Thoracic aorta (tissue), 2 donors: Measurements from ENCODE around the gene SLC16A7. TPM values are rescaled to one million over a fixed set of nuclear protein-coding genes. Genes with fewer than 3 reads are reported as not detected.
A peak's percentile ranks its signal among the peaks of the same experiment; 100 is the strongest.

Source experiments
- ATAC-seq: fragments of 150-250 bp; one replicate; pipeline ENCODE4 v1.8.0; 2017; ENCODE audit warnings: low read depth; ENCODE audit not compliant: insufficient number of reproducible peaks, low FRiP score
- DNase-seq: peaks from one replicate; pipeline ENCODE4 v3.0.0-alpha.2; 2020; ENCODE audit warnings: low spot score
- H3K27ac ChIP-seq, 2 donors: fragments of 200-600 bp; sonication (generic); 1 replicate in 1 of 2; 2 replicates in 1 of 2; pipeline ENCODE4 v1.5.1; 2016; ENCODE audit warnings: mild to moderate bottlenecking in 2 of 2, moderate library complexity in 2 of 2
- H3K27me3 ChIP-seq: fragments of 200-600 bp; sonication (generic); replicated peaks from 2 replicates; pipeline ENCODE4 v1.6.0; 2016; ENCODE audit warnings: mild to moderate bottlenecking; ENCODE audit not compliant: insufficient read depth
- H3K36me3 ChIP-seq: fragments of 200-600 bp; sonication (generic); one replicate; pipeline ENCODE4 v1.5.1; 2016
- H3K4me1 ChIP-seq, 2 donors: fragments of 200-600 bp; sonication (generic); 1 replicate in 1 of 2; 2 replicates in 1 of 2; pipeline versions ENCODE4 v1.5.1 to v1.6.0; 2016; ENCODE audit warnings: low read depth in 2 of 2, mild to moderate bottlenecking in 1 of 2; ENCODE audit not compliant: control insufficient read depth in 1 of 2
- H3K4me3 ChIP-seq: fragments of 200-600 bp; sonication (generic); 2 replicates; pipeline ENCODE4 v1.5.1; 2016; ENCODE audit warnings: mild to moderate bottlenecking
- H3K9me3 ChIP-seq: fragments of 200-600 bp; sonication (generic); 2 replicates; pipeline ENCODE4 v1.5.1; 2016
- total RNA-seq, 2 donors: library from RNA; depleted of rRNA; stranded (reverse); fragments of >200 nt; gene quantifications; one replicate each; pipeline versions ENCODE4 v1.1.0 to v1.2.3, GENCODE V29; 2016
- TF ChIP-seq, protein P1 (sequence below): fragments of 200-600 bp; sonication (generic); IDR thresholded peaks from one replicate; pipeline ENCODE4 v1.5.1; 2019; ENCODE audit warnings: antibody characterized with exemption

Gene SLC16A7
- total RNA-seq, 2 donors from 2014 or later: 44.9 to 175 TPM

DNA sequence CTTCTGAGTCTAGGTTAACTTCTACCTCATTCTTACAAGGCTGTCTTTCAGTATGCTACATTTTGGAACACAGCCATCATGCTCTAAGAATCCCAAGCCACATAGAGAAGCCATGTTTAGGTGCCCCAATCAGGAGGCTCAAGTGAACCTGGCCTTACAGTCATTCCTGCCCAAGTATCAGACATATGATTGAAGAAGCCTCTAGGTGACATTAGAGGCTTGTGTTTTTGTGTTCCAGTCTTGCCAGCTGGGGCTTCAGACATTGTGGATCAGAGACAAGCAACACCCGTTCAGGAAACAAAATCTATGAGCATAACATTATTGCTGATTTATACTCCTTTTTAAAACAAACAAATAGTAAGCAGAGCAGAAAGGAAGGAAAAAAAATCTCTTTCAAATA, 8.1 kb upstream of the SLC16A7 start:
- ATAC-seq: no peak
- TF ChIP-seq, protein P1, sequence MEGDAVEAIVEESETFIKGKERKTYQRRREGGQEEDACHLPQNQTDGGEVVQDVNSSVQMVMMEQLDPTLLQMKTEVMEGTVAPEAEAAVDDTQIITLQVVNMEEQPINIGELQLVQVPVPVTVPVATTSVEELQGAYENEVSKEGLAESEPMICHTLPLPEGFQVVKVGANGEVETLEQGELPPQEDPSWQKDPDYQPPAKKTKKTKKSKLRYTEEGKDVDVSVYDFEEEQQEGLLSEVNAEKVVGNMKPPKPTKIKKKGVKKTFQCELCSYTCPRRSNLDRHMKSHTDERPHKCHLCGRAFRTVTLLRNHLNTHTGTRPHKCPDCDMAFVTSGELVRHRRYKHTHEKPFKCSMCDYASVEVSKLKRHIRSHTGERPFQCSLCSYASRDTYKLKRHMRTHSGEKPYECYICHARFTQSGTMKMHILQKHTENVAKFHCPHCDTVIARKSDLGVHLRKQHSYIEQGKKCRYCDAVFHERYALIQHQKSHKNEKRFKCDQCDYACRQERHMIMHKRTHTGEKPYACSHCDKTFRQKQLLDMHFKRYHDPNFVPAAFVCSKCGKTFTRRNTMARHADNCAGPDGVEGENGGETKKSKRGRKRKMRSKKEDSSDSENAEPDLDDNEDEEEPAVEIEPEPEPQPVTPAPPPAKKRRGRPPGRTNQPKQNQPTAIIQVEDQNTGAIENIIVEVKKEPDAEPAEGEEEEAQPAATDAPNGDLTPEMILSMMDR: no peak
- no peak for DNase-seq

DNA sequence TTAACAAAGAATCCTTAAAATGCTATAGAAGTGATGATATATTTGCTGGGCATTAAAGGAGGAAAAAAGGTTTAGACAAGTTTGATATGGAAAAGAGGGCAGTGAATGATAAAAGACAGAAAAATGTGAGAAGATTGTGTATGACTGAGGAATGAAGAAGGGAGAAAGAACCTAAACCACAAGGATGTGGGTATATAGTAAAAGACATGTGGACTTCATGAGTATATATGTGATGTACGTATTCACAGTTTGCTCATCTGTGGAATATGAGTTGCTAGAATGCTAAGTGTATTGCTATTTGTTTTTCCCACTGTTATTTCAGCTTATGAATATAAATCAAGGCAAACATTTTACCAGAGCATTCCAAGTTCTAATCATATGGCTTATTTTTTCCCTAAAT, 2.1 kb upstream of the SLC16A7 start:
- H3K27me3 ChIP-seq: no peaks in the 10 kb centered on the region
- H3K36me3 ChIP-seq: no peaks in the 10 kb centered on the region
- H3K4me3 ChIP-seq: no peak overlapping the region
- DNase-seq: no peak
- TF ChIP-seq, protein P1: no peak
- no peaks in the 10 kb centered on the region for H3K9me3 ChIP-seq
- ATAC-seq: no peak
- no peak overlapping the region for H3K27ac ChIP-seq
- H3K4me1 ChIP-seq: peaks cover 7 to 12% of the 10 kb centered on the region in 2 donors

More for the DNA sequence above, 8.1 kb upstream of the SLC16A7 start:
- Histone ChIP-seq H3K27me3 (no peaks in the 10 kb centered on the region), H3K4me3 (no peak overlapping the region), H3K27ac (no peak overlapping the region), H3K36me3 (no peaks in the 10 kb centered on the region), H3K4me1 (no peaks in the 10 kb centered on the region), H3K9me3 (no peaks in the 10 kb centered on the region)

DNA sequence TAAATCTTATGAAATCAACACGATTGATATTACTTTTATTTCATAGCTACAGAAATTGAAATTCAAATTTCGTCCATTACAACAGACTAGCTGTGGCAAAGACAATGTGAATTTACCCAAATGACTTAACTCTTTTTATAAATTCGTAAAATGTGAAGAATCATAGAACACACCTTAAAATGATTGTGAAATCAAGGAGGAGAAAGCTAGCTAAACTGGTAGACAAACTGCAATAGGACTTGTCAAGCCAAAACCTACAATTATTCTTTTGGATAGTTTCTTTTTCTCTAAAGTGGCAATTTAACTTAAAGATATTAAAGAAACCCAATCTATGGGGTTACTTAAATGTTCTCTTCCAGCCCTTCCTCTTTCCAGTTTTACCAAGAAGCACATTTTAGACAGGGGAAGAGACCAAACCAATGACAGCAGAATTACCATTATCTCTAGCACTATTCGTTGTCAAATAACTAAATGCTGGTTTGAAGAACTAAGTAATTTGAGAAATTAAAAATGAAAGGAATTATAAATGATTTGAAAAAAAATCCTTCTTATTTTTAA, 807 bp upstream of the SLC16A7 start:
- Histone ChIP-seq H3K27me3 (no peaks in the 10 kb centered on the region), H3K36me3 (no peaks in the 10 kb centered on the region), H3K4me3 (peak overlapping the region; percentile 92), H3K27ac (peak overlapping the region; percentile 100), H3K4me1 (peaks cover 13 to 20% of the 10 kb centered on the region in 2 donors), H3K9me3 (no peaks in the 10 kb centered on the region)
- no peak for DNase-seq
- TF ChIP-seq, protein P1: no peak
- ATAC-seq: no peak

- TF ChIP-seq, protein P1: no peak
- Histone ChIP-seq H3K4me1 (peaks cover 17 to 25% of the 10 kb centered on the region in 2 donors), H3K36me3 (no peaks in the 10 kb centered on the region), H3K27ac (peak overlapping the region; percentile 100), H3K27me3 (no peaks in the 10 kb centered on the region), H3K9me3 (no peaks in the 10 kb centered on the region), H3K4me3 (peak overlapping the region; percentile 92)
- no peak for ATAC-seq
- DNase-seq: no peak
Measured at GRCh38 chr12:59595565-59595882, 305 bp upstream of the SLC16A7 start.

DNA sequence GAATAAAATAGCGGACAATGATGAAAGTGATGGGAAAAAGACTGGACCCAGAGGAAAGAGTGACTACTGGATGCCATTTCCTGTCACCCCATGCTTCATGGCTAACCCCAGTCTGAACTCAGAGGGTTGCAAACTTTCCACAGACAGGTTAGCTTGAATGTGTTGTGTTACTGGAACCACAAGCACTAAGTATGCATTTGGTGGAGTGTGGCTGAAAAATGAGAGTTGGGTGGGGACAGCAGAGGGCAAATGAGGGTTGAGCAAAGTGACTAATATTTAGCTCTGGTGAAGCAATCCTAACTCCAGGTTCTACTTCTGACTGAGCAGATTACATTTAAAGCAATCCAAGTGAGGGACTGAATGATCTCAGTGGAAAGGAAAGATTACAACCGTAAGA, 1.6 kb downstream of the SLC16A7 start:
- H3K36me3 ChIP-seq: no peaks in the 10 kb centered on the region
- TF ChIP-seq, protein P1: no peak
- ATAC-seq (peak; percentile 95), DNase-seq (peak; percentile 59)
- H3K9me3 ChIP-seq: no peaks in the 10 kb centered on the region
- H3K27me3 ChIP-seq: no peaks in the 10 kb centered on the region
- H3K4me1 ChIP-seq: peaks cover 17 to 28% of the 10 kb centered on the region in 2 donors
- H3K27ac ChIP-seq: peak overlapping the region; percentile 100
- H3K4me3 ChIP-seq: peak overlapping the region; percentile 92
